ELF-1 (cell line): ENCODE results near the gene CASKIN1.
"Not testable (repeated sequence)": the region's sequence is repeated elsewhere in the genome, so short reads cannot be mapped to it uniquely, and the experiment has no call there.

ENCODE experiments used
- DNase-seq: peaks from one replicate; pipeline ENCODE4 v3.0.0-alpha.2; 2016; ENCODE audit warnings: low read depth, low spot score

Gene CASKIN1

DNA sequence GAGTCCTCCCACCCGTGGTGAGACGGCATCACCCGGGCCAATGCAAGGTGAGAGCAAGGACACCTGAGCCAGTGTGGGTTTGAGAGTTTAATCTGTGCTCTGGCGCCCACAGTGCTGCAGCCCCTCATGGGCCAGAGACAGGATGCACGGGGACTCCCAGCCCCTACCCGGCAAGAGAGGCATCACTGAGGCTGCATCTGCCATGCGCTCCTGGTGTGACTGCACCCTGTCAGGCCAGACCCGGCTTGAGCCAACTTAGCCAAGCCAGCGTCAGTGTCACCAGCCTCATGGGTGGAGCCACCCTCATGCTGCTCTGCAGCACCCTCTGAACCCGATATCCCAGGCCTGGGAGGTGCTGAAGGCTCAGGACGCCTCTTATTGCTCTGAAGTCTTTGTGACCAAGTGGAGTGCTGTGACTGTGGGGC, 15.5 kb upstream of the CASKIN1 start:
- DNase-seq = no peak

DNA sequence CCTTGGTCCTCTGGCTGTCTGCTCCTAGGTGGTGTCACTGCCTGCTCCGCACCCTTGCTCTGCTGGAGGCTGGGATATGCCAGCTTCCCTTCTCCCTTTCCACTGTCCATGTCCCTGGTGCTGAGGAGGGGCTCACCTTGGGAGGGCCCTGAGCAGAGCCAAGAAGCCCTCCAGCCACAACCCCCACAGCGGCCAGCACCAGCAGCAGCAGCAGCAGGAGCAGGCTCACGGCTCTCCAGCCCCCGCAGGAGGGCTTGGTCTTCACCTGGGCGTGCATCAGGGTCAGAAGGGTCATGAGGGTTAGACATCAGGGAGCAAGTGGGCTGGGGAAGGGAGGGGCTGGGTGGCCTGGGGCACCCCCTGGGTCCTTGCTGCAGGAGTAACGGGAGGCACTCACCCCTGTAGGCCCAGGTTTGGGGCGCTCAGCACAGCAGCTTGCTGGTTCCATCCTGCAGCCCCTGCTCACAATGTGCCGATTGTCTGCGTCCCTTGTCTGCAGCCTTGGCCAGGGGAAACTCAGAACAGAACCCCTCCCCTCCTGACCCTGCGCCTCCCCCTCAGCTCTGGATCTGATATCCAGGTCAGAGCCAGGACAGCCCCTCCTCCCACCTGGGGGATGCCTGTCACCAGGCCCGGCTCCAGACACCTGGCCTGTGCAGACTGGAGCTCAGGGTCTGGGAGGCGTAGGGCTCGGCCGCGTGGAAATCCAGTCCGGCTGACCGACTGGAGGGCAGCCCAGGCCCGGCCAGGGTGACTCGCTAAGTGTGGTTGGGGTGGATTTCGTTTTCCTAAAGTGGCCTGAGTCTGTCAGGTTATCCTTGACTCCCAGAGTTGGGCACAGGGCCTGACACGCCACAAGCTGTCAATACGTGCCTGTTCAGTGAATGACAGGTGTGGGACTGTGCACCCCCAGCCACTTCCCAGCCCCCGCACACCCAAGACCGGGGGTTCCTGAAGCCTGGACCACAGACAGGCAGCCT, 14.3 kb upstream of the CASKIN1 start, which contains the start of gene BRICD5:
Gene BRICD5 (minus strand): TSS at position 478 of the 980 bp plus-strand sequence. CDS start 30 bp downstream, at position 448.
- peak; percentile 47 for DNase-seq

DNA sequence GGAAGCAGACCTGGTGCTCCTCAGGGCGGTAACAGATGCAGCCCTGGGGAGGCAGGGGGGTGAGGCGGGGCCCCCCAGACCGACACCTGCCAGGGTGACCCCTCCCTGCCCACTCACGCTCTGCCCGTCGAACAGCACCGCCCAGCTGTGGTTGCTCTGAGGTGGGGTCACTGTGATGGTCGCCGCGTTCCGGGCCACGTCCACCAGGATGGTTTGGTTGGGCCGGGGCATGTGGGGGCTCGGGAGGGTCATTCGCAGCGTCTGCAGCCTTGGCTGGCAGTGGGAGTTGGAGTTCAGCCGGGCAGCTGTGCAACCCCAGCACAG, 13.6 kb upstream of the CASKIN1 start:
- DNase-seq = no peak

DNA sequence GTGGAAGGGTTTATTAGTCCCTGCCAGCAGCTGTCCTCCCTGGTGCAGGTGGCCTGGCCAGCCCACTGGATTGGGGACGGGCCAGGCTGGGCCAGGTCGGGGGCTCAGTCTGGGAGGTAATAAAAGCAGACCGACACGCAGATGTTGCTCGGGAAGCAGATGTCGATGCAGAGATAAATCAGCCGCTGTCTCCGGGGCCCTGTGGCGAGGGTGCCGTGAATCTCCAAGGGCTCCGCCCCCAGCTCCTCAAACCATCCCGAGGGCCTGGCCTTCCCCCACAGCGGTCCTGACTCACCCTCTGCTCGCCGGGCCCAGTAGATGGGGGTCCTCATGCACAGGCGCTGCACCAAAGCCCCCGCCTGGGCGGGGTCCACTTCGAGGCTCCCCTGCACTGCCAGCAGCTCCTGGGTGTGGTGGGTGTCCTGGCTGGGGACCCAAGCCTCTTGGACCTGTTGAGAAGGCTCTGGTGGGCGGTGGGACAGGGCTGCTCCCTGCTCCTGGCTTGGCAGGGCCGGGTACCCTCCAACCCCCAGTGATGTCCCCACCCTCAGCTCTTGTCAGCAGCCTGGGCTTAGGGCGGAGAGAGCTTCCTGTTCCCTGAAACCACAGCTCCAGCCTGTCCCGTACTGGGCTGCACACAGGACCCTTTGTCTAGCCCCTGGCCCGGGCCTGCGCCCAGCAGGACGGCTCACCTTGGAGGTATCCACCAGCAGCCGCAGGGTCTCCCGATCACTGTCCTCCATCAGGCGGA, 13.0 kb upstream of the CASKIN1 start:
- DNase-seq = no peak

DNA sequence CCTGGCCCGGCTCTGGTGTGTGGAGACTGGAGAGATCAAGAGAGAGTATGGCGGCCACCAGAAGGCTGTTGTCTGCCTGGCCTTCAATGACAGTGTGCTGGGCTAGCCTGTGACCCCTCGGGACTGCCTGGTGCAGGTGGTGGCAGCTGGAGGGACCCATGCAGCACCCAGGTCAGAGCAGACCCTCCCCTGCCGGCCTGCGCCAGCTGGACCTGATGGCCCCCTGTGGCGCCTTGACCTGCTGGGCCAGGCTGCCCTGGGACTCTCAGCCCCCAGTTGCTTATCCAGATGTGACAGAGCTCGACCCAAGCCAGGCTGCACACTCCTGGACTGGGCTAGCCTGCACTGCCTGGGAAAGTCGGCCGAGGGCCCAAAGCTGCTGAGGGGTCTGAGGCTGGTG, 12.4 kb upstream of the CASKIN1 start:
- no peak for DNase-seq

DNA sequence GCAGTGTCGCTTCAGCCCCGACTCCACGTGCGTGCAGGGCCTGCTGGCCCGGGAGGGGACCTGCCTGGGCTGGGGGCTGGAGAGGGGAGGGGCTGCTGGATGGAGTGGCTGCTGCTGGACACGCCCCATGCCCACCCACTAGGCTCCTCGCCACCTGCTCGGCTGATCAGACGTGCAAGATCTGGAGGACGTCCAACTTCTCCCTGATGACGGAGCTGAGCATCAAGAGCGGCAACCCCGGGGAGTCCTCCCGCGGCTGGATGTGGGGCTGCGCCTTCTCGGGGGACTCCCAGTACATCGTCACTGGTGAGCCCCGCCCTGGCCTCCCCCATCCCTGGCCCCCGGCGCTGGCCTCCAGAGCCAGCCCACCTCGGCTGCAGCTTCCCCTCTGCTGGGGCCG, 11.9 kb upstream of the CASKIN1 start:
- no peak for DNase-seq

DNA sequence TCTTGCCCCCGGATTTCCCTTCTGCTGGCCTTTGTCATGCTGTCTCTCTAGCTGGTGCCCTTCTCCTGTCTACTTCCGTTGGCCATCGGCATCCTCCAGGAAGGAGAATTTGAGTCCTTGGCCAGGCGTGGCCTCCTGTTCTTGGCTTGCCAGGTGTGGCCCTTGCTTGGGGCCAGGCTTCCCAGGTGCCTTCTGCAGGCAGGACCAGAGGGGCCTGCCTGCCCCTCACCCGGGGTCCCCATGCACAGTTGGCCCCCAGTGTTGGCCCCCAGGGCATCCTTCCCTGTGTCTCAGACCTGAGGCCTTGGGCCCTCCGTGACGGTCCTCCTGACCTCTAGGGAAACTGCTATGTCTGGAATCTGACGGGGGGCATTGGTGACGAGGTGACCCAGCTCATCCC, 11.5 kb upstream of the CASKIN1 start:
- DNase-seq = no peak

DNA sequence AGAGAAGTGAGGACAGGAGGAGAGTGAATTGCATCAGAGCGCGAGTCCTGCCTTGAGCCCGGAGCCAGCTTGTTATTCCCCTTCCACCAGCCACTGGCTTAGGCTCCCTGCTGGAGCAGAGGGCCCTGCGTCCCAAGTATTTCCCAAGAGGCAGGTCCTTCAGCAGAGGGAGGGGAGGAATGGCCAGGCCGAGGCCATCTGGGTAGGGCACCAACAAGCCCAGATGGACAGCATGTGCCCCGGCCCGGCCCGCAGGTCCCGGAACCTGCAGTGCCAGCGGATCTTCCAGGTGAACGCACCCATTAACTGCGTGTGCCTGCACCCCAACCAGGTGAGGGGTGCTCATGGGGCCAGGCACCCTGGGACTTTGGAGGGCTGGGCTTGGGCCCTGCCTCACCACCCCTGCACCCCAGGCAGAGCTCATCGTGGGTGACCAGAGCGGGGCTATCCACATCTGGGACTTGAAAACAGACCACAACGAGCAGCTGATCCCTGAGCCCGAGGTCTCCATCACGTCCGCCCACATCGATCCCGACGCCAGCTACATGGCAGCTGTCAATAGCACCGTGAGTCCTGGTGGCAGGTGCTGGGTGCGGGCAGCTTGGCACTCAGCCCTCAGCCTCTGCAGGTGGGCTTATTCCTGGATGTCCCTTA, 10.5 kb upstream of the CASKIN1 start:
- DNase-seq = no peak

DNA sequence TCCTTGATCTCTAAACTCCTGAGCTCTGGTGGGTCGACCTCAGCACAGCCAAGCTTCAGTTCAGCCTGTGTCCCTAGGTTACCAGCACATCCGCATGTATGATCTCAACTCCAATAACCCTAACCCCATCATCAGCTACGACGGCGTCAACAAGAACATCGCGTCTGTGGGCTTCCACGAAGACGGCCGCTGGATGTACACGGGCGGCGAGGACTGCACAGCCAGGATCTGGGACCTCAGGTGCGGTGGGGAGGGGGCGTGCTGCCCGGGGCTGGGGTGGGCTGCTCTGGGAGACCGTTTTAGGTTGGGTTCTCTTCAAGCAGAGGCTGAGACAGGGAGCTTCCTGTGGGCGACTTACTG, 10.0 kb upstream of the CASKIN1 start:
- DNase-seq = no peak

DNA sequence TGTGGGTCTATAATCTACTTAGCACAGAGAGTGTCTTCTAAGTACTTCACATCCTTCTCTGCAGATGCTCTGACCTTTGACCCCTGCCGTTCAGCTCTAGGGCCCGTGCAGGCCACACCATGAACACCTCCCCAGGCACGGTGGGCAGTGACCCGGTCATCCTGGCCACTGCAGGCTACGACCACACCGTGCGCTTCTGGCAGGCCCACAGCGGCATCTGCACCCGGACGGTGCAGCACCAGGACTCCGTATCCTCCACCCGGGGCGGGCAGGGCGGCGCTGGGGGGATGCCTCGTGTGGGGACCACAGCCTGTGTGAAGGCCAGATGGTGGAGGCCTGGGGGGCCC, 9.5 kb upstream of the CASKIN1 start:
- DNase-seq = no peak

DNA sequence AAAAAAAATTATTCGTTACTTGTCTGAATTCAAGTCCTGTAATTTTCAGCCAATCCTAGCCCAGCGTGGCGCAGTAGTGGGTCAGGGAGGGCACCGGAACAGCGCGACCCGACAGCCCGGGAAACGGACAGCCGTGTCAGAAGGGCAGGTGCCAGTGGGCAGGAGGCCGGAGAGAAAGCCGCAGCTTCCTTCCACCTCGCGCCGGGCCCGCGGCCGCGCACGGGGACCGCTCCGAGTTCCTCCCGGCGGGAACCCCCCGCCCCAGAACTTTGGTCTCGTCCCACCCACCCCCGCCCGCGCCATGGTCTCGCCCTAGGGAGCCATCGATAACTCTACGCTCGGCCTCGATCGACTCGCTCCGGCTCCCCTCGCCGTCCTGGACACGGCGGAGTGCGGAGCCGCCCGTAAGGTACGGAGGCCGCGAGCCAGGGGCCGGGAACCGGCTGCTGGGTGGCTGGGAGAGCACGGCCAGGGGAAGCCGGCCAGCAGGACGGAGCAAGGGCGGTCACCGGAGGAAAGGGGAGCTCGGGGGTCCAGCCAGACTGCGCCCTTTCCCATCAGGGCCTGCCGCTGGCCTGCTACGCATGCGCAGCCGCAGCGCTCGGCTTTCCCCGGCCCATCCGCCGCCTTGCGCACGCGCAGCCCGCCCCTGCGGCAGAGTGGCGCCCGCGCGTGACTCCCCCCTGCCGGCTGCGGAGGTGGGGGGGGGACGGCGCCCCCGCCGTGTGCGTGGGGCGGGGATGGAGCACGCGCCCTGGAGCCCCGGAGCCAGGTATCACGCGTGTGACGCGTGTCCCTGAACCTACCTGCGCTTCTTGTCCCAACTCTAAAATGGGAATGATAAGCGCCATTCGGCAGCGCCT, 8.9 kb upstream of the CASKIN1 start, which contains the start of gene MLST8:
Gene MLST8 (plus strand): TSS at position 351 of the 863 bp plus-strand sequence. CDS start 632 bp downstream, outside the sequence.
- DNase-seq = peak; percentile 88

DNA sequence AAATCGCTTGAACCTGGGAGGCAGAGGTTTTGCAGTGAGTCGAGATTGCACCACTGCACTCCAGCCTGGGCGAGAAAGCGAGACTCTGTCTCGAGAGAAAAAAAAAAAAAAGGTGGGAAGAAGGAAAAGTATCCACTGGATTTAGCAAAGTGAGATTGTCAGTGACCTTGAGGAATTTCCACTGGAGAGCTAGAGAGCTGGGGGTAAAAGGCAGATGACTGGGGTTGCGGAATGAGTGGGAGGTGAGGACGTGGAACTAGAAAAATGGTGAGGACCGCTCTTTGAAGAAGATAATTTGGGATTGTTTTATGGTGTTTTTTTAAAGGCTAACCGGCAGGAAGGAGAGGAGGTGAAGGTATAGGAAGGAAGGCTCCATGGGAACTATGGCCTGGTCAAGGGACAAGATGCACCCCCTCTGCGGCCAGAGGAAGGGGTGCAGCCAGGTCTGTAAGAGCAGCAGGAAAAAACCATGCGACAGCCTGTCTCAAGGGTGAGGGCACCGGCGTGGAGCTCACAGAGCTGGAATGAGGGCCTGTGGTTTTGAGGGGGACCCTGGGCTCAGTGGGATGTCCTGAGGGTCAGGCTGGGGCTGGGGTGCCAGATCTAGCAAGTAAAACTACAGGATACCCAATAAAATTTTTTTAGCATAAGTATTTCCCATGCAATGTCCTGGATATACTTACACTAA, 8.2 kb upstream of the CASKIN1 start:
- DNase-seq = no peak

DNA sequence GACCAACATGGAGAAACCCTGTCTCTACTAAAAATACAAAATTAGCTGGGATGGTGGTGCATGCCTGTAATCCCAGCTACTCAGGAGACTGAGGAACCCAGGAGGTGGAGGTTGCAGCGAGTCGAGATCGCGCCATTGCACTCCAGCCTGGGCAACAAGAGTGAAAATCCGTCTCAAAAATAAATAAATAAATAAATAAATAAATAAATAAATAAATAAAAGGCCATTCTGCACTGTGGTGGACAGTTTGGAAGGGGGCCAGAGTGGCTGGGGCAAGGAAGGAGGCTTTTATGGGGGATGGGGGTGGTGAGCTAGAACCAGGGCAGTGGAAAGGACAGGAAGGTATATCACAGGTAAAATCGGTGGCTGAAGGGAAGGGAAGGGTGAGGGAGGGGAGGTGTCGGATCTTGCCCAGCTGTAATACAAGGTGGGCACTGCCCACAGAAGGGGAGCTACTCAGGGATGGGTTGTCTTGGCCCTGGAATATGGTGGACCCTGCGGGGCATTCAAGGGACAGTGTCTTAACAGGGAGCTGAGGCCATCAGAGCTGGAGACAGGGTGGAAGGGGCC, 6.8 kb upstream of the CASKIN1 start:
- DNase-seq = not testable (repeated sequence)

DNA sequence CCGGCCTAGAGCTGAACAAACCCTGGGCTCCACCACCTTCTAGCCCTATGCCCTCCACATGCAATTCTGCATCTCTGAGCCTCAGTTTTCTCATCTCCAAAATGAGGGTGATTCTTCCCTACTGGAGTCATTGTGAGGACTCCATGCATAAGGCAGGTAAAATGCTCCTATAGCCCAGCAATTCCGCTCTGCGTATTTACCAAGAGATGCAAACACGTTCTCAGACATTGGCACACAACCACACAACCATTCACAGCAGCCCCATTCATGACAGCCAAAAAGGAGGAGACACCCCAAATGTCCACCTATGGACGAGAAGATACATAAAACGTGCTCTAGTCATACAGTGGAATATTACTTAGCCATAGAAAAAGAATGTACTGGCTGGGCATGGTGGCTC, 3.9 kb upstream of the CASKIN1 start:
- no peak for DNase-seq

DNA sequence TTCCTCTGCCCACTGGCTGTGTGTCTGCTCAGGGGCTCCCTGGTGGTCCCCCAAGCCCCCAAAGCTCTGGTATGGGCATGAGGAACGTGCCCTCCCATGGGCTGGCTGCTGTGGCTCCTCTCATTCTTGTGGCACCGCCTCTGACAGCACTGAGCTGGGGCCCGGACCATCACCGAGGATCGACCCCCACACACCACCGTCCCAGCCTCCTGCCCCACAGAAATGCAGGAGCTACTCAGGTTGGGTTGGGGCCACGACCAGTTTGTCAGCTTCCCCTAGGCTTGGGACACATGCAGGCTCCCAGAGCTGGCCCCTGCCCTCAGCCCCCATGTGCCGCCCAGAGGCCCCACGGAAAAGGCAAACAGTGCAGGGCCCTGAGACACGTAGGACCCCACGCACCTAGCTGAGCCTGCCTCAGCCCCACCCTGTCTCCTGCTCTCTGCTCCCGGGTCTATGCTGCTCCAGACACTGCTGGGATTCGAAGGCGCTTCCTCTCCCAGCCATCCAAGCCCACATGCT, 3.3 kb upstream of the CASKIN1 start:
- DNase-seq = no peak

DNA sequence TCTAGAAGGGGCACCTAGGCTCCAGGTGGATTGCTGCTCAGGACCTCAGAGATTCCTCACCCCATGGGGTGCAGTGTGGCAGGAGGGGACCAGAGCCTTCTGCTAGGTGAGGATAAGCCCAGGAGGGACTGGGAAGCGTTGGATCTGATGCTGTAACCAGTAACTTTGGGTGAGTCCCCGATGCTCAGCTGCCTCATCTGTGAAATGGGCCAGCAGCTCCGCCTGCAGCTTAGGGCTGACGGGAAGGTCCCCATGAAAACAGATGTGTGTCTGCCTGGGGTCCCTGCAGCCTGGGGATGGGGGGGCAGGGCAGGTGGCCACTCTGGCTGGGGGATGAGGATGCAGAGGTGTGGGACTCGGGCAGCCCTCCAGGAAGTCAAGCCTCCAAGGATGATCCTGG, 2.7 kb upstream of the CASKIN1 start:
- DNase-seq = no peak

DNA sequence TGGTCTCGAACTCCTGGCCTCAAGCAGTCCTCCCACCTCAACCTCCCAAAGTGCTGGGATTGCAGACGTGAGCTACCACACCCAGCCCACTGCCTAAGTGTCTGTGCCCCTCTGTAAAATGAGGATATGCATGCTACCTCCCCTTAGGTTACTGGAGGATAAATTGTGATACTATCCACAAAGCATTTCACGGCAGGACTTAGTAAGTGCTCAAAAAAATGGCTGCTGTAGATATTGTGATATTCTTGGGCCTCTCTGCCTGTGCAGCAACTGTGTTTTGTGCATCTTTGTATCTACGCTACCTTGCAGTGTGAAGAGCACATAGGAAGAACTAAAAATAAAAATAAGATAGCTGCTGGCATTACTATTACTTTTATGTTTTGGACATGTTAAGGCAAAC, 1.9 kb upstream of the CASKIN1 start:
- no peak for DNase-seq

DNA sequence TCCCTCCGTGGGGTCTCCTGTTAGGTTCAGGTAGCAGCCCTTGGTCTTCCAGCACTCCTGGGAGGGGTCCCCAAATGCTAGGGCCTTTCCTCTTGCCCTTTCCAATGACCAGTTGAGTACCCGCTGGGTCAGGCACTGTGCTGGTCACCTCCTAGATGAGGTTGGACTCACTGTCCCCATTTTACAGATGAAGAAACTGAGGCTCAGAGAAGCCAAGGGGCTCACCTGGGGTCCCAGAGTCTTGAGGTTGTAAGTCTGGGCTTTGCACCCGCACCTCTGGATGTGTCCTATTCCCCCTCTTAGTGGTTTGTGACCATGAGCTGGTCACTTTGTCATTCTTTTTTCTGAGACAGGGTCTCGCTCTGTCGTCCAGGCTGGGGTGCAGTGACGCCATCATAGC, 1.4 kb upstream of the CASKIN1 start:
- DNase-seq = no peak

DNA sequence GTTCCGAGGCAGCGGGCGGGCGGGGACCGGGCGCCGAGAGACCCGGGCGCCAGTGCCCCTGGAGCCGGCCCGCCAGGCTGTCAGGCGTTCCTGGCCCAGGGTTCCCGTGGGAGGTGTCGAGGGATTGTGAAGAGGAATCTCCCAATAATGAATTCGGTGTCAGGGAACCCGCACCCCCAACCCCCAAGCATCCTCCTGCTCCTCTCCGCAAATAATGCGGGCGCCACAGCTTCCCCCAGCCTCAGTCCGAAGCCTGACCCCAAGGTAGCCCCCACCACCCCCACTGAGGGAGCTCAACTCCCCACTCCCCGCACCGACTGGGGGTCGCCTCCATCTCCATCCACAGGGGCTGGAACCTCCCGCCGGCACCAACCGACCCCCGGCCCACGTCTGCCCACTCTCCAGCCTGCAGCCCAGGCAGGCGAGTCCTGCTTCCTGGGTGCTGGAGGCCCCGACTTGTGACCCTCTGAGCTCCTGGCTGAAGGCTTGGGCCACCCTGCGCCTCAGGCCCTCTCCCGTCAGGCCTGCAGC, 641 bp upstream of the CASKIN1 start:
- DNase-seq = no peak
